Measurements from ENCODE around the gene CCND1. TPM values are rescaled to one million over a fixed set of nuclear protein-coding genes. Genes with fewer than 3 reads are reported as not detected.

The CCND1 gene
- total and polyA plus RNA-seq, 4 experiments from 2014 or later, result 1.00 to 1.8 (median 1.6) TPM

DNA sequence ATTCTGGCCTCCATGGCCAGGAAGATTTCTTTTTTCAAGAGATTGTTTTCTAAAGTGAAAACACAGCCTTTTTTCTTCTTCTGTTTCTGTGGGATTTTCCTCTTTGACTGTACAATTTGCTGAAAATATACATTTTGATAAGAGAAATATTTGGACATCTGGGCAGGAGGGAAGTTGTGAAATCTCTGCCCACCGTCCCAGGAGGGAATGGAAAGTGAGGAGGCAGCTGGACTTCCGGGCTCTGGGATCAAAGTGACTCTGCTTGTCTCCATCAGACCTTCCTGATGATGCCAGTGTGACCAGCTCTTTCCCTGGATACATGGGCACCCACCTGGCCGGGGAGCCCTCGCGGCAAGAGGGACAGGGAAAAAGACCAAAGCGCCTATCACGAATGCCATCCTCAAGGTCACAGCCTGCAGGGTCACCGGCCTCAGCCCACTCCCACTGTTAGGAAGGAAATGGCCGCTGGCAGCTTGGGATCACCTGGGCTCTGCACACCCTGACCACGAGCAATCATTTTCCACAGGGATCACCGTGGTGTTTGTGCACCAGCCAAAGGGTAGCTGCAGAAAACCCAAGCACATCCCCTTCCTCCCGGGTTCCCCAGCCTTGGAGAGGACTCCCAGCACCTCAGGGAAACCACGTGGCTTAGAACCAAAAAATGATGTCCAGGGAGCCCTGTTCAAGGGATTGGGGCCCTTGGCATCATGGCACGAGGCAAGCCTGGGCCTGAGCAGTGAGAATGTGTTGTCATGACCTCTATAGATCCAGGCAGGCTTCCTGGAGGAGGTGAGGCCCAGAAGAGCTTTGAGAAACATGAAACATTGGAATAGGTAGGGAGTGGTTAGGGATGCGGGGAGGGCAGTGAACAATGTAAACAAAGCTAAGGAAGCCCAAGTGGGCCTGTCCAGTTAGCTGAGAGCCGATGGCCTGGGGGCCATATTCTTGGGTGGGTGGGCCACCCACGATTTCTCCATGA is 29.1 kb upstream of the CCND1 start:
- Mint-ChIP-seq H3K36me3 (no peaks in the 10 kb centered on the region), H3K4me3 (no peak overlapping the region), H3K4me1 (no peaks in the 10 kb centered on the region), H3K27ac (no peak overlapping the region), H3K9me3 (peaks cover 0 to 22% (median 15%) of the 10 kb centered on the region in 8 donors), H3K27me3 (peaks cover 9 to 18% of the 10 kb centered on the region in 2 donors)
- CTCF ChIA-PET (ENCODE audit: partially characterized antibody), result no interaction called here
- no peak overlapping the region for H3K4me3 ChIP-seq (ENCODE audit: low read length in 2 of 2)
- H3K27me3 ChIP-seq (ENCODE audit: insufficient read depth, low read length), result peaks cover 4% of the 10 kb centered on the region
- H3K4me1 ChIP-seq (ENCODE audit: insufficient read depth, low read length), result no peaks in the 10 kb centered on the region
- intact Hi-C loops (cut with micrococcal nuclease), result no loop called here
- DNase-seq, result no peak
- no peaks in the 10 kb centered on the region for H3K36me3 ChIP-seq (ENCODE audit: insufficient read depth, low read length)
- no peaks in the 10 kb centered on the region for H3K9me3 ChIP-seq (ENCODE audit: control insufficient read depth in 1 of 2, low read length in 2 of 2)
- POLR2A ChIA-PET (ENCODE audit: partially characterized antibody), result no interaction called here
- H3K27ac ChIP-seq (ENCODE audit: low read depth, low read length), result no peak overlapping the region

DNA sequence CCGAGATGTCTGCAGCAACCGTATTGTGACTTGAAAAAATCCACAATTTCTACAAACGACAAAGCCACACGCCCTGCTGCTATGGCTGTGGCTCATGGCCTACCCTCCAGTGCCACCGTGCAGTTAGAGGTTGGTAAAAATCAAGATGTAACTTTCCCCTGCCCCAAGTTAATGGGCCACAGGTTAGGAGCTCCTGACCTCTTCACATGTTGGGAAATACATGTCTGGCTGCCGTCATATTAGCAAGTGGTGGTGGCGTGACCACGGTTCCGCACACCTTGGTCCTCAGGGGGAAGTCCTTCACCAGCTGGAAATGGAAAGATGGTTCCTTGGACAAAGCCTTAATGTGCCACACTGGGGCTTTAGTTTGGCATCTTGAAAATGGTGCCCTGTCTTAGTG is 27.4 kb upstream of the CCND1 start:
- intact Hi-C loops (cut with micrococcal nuclease), result no loop called here

DNA sequence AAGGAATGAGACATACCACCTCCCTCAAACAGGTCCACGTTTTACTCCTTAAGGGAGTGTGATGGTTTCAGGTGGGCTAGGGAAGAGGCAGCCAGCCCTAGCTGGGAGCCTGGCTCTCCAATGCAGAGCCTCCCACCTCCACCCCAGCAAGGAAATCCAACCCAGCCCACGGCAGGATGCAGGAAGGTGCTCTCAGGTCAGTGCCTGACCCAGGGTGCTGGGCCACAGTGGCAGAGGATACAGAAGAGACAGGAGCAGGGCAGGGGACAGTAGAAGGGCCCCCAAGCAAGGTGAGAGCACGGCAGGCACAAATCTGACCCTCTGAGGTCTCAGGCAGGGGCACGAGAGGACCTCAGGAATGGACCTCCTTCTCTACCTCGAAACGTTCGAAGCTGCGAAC is 26.9 kb upstream of the CCND1 start:
- no peaks in the 10 kb centered on the region for H3K4me1 Mint-ChIP-seq
- intact Hi-C loops (cut with micrococcal nuclease), result no loop called here
- H3K27me3 Mint-ChIP-seq, result peaks cover 2 to 18% of the 10 kb centered on the region in 2 donors

More for the DNA sequence above, 27.4 kb upstream of the CCND1 start:
- Histone ChIP-seq H3K4me1 (ENCODE audit: insufficient read depth, low read length) (no peaks in the 10 kb centered on the region), H3K9me3 (ENCODE audit: control insufficient read depth in 1 of 2, low read length in 2 of 2) (no peaks in the 10 kb centered on the region), H3K4me3 (ENCODE audit: low read length in 2 of 2) (no peak overlapping the region), H3K27ac (ENCODE audit: low read depth, low read length) (no peak overlapping the region), H3K27me3 (ENCODE audit: insufficient read depth, low read length) (no peaks in the 10 kb centered on the region), H3K36me3 (ENCODE audit: insufficient read depth, low read length) (no peaks in the 10 kb centered on the region)
- peaks cover 3 to 18% of the 10 kb centered on the region in 2 donors for H3K27me3 Mint-ChIP-seq
- DNase-seq, result no peak
- no peaks in the 10 kb centered on the region for H3K36me3 Mint-ChIP-seq
- no peak overlapping the region for H3K4me3 Mint-ChIP-seq
- POLR2A ChIA-PET (ENCODE audit: partially characterized antibody), result no interaction called here
- no peak overlapping the region for H3K27ac Mint-ChIP-seq
- no peaks in the 10 kb centered on the region for H3K4me1 Mint-ChIP-seq
- H3K9me3 Mint-ChIP-seq, result peaks cover 0 to 10% (median 9%) of the 10 kb centered on the region in 8 donors
- CTCF ChIA-PET (ENCODE audit: partially characterized antibody), result no interaction called here

GRCh38 chr11:69615545-69616278 is 25.2 kb upstream of the CCND1 start:
- intact Hi-C loops (cut with micrococcal nuclease), result no loop called here
- Histone ChIP-seq H3K27ac (ENCODE audit: low read depth, low read length) (no peak overlapping the region), H3K4me1 (ENCODE audit: insufficient read depth, low read length) (no peaks in the 10 kb centered on the region), H3K36me3 (ENCODE audit: insufficient read depth, low read length) (no peaks in the 10 kb centered on the region), H3K27me3 (ENCODE audit: insufficient read depth, low read length) (no peaks in the 10 kb centered on the region), H3K4me3 (ENCODE audit: low read length in 2 of 2) (no peak overlapping the region), H3K9me3 (ENCODE audit: control insufficient read depth in 1 of 2, low read length in 2 of 2) (no peaks in the 10 kb centered on the region)
- Mint-ChIP-seq H3K27me3 (peaks cover 5 to 23% of the 10 kb centered on the region in 2 donors), H3K9me3 (peaks cover 0 to 2% (median 0%) of the 10 kb centered on the region in 8 donors), H3K36me3 (no peaks in the 10 kb centered on the region), H3K27ac (no peak overlapping the region), H3K4me1 (no peaks in the 10 kb centered on the region), H3K4me3 (no peak overlapping the region)
- CTCF ChIA-PET (ENCODE audit: partially characterized antibody), result no interaction called here
- POLR2A ChIA-PET (ENCODE audit: partially characterized antibody), result no interaction called here
- DNase-seq, result no peak

More for the DNA sequence above, 26.9 kb upstream of the CCND1 start:
- peaks cover 0 to 7% (median 4%) of the 10 kb centered on the region in 8 donors for H3K9me3 Mint-ChIP-seq
- no peak overlapping the region for H3K27ac Mint-ChIP-seq
- ChIA-PET POLR2A (ENCODE audit: partially characterized antibody) (no interaction called here), CTCF (ENCODE audit: partially characterized antibody) (no interaction called here)
- Histone ChIP-seq H3K4me3 (ENCODE audit: low read length in 2 of 2) (no peak overlapping the region), H3K36me3 (ENCODE audit: insufficient read depth, low read length) (no peaks in the 10 kb centered on the region), H3K9me3 (ENCODE audit: control insufficient read depth in 1 of 2, low read length in 2 of 2) (no peaks in the 10 kb centered on the region), H3K4me1 (ENCODE audit: insufficient read depth, low read length) (no peaks in the 10 kb centered on the region), H3K27me3 (ENCODE audit: insufficient read depth, low read length) (no peaks in the 10 kb centered on the region), H3K27ac (ENCODE audit: low read depth, low read length) (no peak overlapping the region)
- no peak for DNase-seq
- H3K36me3 Mint-ChIP-seq, result no peaks in the 10 kb centered on the region
- no peak overlapping the region for H3K4me3 Mint-ChIP-seq

DNA sequence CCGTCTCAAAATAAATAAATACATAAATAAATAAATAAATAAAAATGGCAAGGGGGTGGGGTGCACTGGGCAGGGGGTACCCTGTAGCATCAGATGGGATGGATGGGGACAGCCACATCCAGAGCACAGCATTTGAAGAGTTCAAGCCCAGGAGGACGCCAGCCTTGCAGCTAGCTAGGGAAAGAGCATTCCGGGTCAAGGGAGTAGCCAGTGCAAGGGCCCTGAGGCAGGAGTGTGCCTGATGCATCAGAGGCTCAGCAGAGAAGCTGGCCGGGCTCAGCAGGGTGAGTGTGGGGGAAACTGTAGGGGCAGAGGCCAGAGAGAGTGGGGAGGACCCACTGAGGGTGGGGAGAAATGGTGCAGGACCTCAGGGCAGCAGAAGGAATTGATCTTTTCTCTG is 23.7 kb upstream of the CCND1 start:
- no peak overlapping the region for H3K4me3 ChIP-seq (ENCODE audit: low read length in 2 of 2)
- Mint-ChIP-seq H3K27ac (no peak overlapping the region), H3K27me3 (peaks cover 5 to 19% of the 10 kb centered on the region in 2 donors), H3K4me1 (no peaks in the 10 kb centered on the region), H3K36me3 (no peaks in the 10 kb centered on the region), H3K9me3 (peaks cover 0 to 2% (median 0%) of the 10 kb centered on the region in 8 donors), H3K4me3 (no peak overlapping the region)
- intact Hi-C loops (cut with micrococcal nuclease), result no loop called here
- H3K36me3 ChIP-seq (ENCODE audit: insufficient read depth, low read length), result no peaks in the 10 kb centered on the region
- ChIA-PET POLR2A (ENCODE audit: partially characterized antibody) (no interaction called here), CTCF (ENCODE audit: partially characterized antibody) (no interaction called here)
- no peaks in the 10 kb centered on the region for H3K27me3 ChIP-seq (ENCODE audit: insufficient read depth, low read length)
- no peaks in the 10 kb centered on the region for H3K4me1 ChIP-seq (ENCODE audit: insufficient read depth, low read length)
- no peak overlapping the region for H3K27ac ChIP-seq (ENCODE audit: low read depth, low read length)
- DNase-seq, result no peak
- H3K9me3 ChIP-seq (ENCODE audit: control insufficient read depth in 1 of 2, low read length in 2 of 2), result no peaks in the 10 kb centered on the region

DNA sequence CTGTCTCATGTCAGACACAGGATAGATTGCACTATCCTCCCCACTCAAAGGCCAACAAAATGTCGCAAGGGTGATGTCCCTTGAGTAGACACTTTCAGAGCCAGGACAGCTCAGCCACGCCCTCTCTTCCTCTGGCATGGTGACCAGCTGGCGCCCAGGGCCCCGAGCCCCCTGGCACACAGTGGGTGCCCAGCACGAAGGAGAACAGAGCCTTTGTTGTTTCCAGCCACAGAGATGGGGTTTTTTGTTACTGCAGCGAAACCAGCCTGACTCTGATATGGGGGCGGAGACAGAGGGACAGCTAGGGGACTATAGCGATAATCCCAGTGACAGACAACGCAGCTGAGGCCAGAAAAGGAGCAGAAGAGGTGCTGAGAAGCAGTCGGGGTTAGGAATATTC is 23.3 kb upstream of the CCND1 start:
- H3K36me3 Mint-ChIP-seq, result no peaks in the 10 kb centered on the region
- DNase-seq, result no peak
- CTCF ChIA-PET (ENCODE audit: partially characterized antibody), result no interaction called here
- POLR2A ChIA-PET (ENCODE audit: partially characterized antibody), result no interaction called here
- Histone ChIP-seq H3K27ac (ENCODE audit: low read depth, low read length) (no peak overlapping the region), H3K9me3 (ENCODE audit: control insufficient read depth in 1 of 2, low read length in 2 of 2) (no peaks in the 10 kb centered on the region), H3K4me3 (ENCODE audit: low read length in 2 of 2) (no peak overlapping the region), H3K36me3 (ENCODE audit: insufficient read depth, low read length) (no peaks in the 10 kb centered on the region), H3K27me3 (ENCODE audit: insufficient read depth, low read length) (no peaks in the 10 kb centered on the region), H3K4me1 (ENCODE audit: insufficient read depth, low read length) (no peaks in the 10 kb centered on the region)
- H3K4me3 Mint-ChIP-seq, result no peak overlapping the region
- peaks cover 5 to 19% of the 10 kb centered on the region in 2 donors for H3K27me3 Mint-ChIP-seq
- no peaks in the 10 kb centered on the region for H3K4me1 Mint-ChIP-seq
- no peak overlapping the region for H3K27ac Mint-ChIP-seq
- intact Hi-C loops (cut with micrococcal nuclease), result no loop called here
- H3K9me3 Mint-ChIP-seq, result peaks cover 0 to 2% (median 0%) of the 10 kb centered on the region in 8 donors

- Histone ChIP-seq H3K4me1 (ENCODE audit: insufficient read depth, low read length) (no peaks in the 10 kb centered on the region), H3K9me3 (ENCODE audit: control insufficient read depth in 1 of 2, low read length in 2 of 2) (no peaks in the 10 kb centered on the region), H3K4me3 (ENCODE audit: low read length in 2 of 2) (no peak overlapping the region), H3K27me3 (ENCODE audit: insufficient read depth, low read length) (no peaks in the 10 kb centered on the region), H3K36me3 (ENCODE audit: insufficient read depth, low read length) (no peaks in the 10 kb centered on the region), H3K27ac (ENCODE audit: low read depth, low read length) (no peak overlapping the region)
- Mint-ChIP-seq H3K4me3 (no peak overlapping the region), H3K36me3 (no peaks in the 10 kb centered on the region), H3K27me3 (peaks cover 5 to 19% of the 10 kb centered on the region in 2 donors), H3K9me3 (peaks cover 0 to 2% (median 0%) of the 10 kb centered on the region in 8 donors), H3K4me1 (no peaks in the 10 kb centered on the region), H3K27ac (no peak overlapping the region)
- ChIA-PET POLR2A (ENCODE audit: partially characterized antibody) (no interaction called here), CTCF (ENCODE audit: partially characterized antibody) (no interaction called here)
- intact Hi-C loops (cut with micrococcal nuclease), result no loop called here
- no peak for DNase-seq
Observed at GRCh38 chr11:69618237-69618636, 22.7 kb upstream of the CCND1 start.

Measured in CD4-positive, alpha-beta memory T cell (primary cell).